Neutrophil (primary cell): ENCODE data around the gene E4F1.

Experiments used
- H3K27ac ChIP-seq: fragments of 200-600 bp; sonication (generic); 2 replicates; pipeline ENCODE4 v1.5.1; 2016; ENCODE audit warnings: mild to moderate bottlenecking, moderate library complexity
- H3K27me3 ChIP-seq: fragments of 200-600 bp; sonication (generic); 2 replicates; pipeline ENCODE4 v1.6.0; 2016; ENCODE audit warnings: mild to moderate bottlenecking
- H3K36me3 ChIP-seq: fragments of 200-600 bp; sonication (generic); 2 replicates; pipeline ENCODE4 v1.5.1; 2017
- H3K4me1 ChIP-seq, 2 experiments: fragments of 200-600 bp in 1 of 2; sonication (generic) in 1 of 2; 1 replicate in 1 of 2; 2 replicates in 1 of 2; pipeline versions ENCODE4 v1.5.1 to v1.6.1; 2013 to 2016; ENCODE audit warnings: low read depth in 1 of 2, low read length in 1 of 2, mild to moderate bottlenecking in 1 of 2, moderate library complexity in 1 of 2; ENCODE audit not compliant: control insufficient read depth in 1 of 2, insufficient read depth in 1 of 2
- H3K4me3 ChIP-seq, 2 experiments: fragments of 200-600 bp in 1 of 2; sonication (generic) in 1 of 2; 1 replicate in 1 of 2; 2 replicates in 1 of 2; pipeline ENCODE4 v1.5.1; 2013 to 2016; ENCODE audit warnings: low read depth in 1 of 2, low read length in 1 of 2, mild to moderate bottlenecking in 1 of 2, moderate library complexity in 1 of 2
- H3K9me3 ChIP-seq: fragments of 200-600 bp; sonication (generic); 2 replicates; pipeline ENCODE4 v1.5.1; 2016
- TF ChIP-seq, protein P1 (sequence below): fragments of 200-600 bp; sonication (generic); IDR thresholded peaks from 2 replicates; pipeline ENCODE4 v1.5.1; 2016; ENCODE audit warnings: antibody characterized with exemption

E4F1 gene

DNA sequence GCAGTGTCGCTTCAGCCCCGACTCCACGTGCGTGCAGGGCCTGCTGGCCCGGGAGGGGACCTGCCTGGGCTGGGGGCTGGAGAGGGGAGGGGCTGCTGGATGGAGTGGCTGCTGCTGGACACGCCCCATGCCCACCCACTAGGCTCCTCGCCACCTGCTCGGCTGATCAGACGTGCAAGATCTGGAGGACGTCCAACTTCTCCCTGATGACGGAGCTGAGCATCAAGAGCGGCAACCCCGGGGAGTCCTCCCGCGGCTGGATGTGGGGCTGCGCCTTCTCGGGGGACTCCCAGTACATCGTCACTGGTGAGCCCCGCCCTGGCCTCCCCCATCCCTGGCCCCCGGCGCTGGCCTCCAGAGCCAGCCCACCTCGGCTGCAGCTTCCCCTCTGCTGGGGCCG lies 15.1 kb upstream of the E4F1 start:
- H3K4me1 ChIP-seq = peaks cover 45 to 46% of the 10 kb centered on the region in 2 experiments

DNA sequence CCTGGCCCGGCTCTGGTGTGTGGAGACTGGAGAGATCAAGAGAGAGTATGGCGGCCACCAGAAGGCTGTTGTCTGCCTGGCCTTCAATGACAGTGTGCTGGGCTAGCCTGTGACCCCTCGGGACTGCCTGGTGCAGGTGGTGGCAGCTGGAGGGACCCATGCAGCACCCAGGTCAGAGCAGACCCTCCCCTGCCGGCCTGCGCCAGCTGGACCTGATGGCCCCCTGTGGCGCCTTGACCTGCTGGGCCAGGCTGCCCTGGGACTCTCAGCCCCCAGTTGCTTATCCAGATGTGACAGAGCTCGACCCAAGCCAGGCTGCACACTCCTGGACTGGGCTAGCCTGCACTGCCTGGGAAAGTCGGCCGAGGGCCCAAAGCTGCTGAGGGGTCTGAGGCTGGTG lies 14.6 kb upstream of the E4F1 start:
- TF ChIP-seq, protein P1, sequence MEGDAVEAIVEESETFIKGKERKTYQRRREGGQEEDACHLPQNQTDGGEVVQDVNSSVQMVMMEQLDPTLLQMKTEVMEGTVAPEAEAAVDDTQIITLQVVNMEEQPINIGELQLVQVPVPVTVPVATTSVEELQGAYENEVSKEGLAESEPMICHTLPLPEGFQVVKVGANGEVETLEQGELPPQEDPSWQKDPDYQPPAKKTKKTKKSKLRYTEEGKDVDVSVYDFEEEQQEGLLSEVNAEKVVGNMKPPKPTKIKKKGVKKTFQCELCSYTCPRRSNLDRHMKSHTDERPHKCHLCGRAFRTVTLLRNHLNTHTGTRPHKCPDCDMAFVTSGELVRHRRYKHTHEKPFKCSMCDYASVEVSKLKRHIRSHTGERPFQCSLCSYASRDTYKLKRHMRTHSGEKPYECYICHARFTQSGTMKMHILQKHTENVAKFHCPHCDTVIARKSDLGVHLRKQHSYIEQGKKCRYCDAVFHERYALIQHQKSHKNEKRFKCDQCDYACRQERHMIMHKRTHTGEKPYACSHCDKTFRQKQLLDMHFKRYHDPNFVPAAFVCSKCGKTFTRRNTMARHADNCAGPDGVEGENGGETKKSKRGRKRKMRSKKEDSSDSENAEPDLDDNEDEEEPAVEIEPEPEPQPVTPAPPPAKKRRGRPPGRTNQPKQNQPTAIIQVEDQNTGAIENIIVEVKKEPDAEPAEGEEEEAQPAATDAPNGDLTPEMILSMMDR = no peak
- Histone ChIP-seq H3K36me3 (peaks cover 24% of the 10 kb centered on the region), H3K9me3 (no peaks in the 10 kb centered on the region), H3K4me3 (no peak overlapping the region), H3K27ac (no peak overlapping the region), H3K27me3 (no peaks in the 10 kb centered on the region), H3K4me1 (peaks cover 49 to 51% of the 10 kb centered on the region in 2 experiments)

More for the DNA sequence above, 15.1 kb upstream of the E4F1 start:
- no peaks in the 10 kb centered on the region for H3K9me3 ChIP-seq
- no peaks in the 10 kb centered on the region for H3K27me3 ChIP-seq
- peaks cover 24% of the 10 kb centered on the region for H3K36me3 ChIP-seq
- H3K4me3 ChIP-seq = no peak overlapping the region
- TF ChIP-seq, protein P1 = no peak
- H3K27ac ChIP-seq = no peak overlapping the region

DNA sequence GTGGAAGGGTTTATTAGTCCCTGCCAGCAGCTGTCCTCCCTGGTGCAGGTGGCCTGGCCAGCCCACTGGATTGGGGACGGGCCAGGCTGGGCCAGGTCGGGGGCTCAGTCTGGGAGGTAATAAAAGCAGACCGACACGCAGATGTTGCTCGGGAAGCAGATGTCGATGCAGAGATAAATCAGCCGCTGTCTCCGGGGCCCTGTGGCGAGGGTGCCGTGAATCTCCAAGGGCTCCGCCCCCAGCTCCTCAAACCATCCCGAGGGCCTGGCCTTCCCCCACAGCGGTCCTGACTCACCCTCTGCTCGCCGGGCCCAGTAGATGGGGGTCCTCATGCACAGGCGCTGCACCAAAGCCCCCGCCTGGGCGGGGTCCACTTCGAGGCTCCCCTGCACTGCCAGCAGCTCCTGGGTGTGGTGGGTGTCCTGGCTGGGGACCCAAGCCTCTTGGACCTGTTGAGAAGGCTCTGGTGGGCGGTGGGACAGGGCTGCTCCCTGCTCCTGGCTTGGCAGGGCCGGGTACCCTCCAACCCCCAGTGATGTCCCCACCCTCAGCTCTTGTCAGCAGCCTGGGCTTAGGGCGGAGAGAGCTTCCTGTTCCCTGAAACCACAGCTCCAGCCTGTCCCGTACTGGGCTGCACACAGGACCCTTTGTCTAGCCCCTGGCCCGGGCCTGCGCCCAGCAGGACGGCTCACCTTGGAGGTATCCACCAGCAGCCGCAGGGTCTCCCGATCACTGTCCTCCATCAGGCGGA lies 14.0 kb upstream of the E4F1 start:
- Histone ChIP-seq H3K36me3 (peaks cover 24% of the 10 kb centered on the region), H3K4me3 (no peak overlapping the region), H3K9me3 (no peaks in the 10 kb centered on the region), H3K27ac (no peak overlapping the region), H3K4me1 (peaks cover 54 to 55% of the 10 kb centered on the region in 2 experiments), H3K27me3 (no peaks in the 10 kb centered on the region)
- TF ChIP-seq, protein P1 = no peak

DNA sequence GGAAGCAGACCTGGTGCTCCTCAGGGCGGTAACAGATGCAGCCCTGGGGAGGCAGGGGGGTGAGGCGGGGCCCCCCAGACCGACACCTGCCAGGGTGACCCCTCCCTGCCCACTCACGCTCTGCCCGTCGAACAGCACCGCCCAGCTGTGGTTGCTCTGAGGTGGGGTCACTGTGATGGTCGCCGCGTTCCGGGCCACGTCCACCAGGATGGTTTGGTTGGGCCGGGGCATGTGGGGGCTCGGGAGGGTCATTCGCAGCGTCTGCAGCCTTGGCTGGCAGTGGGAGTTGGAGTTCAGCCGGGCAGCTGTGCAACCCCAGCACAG lies 13.4 kb upstream of the E4F1 start:
- H3K9me3 ChIP-seq = no peaks in the 10 kb centered on the region
- TF ChIP-seq, protein P1 = no peak
- peaks cover 49 to 50% of the 10 kb centered on the region in 2 experiments for H3K4me1 ChIP-seq
- H3K27me3 ChIP-seq = no peaks in the 10 kb centered on the region
- H3K36me3 ChIP-seq = peaks cover 24% of the 10 kb centered on the region
- H3K27ac ChIP-seq = no peak overlapping the region
- H3K4me3 ChIP-seq = no peak overlapping the region

DNA sequence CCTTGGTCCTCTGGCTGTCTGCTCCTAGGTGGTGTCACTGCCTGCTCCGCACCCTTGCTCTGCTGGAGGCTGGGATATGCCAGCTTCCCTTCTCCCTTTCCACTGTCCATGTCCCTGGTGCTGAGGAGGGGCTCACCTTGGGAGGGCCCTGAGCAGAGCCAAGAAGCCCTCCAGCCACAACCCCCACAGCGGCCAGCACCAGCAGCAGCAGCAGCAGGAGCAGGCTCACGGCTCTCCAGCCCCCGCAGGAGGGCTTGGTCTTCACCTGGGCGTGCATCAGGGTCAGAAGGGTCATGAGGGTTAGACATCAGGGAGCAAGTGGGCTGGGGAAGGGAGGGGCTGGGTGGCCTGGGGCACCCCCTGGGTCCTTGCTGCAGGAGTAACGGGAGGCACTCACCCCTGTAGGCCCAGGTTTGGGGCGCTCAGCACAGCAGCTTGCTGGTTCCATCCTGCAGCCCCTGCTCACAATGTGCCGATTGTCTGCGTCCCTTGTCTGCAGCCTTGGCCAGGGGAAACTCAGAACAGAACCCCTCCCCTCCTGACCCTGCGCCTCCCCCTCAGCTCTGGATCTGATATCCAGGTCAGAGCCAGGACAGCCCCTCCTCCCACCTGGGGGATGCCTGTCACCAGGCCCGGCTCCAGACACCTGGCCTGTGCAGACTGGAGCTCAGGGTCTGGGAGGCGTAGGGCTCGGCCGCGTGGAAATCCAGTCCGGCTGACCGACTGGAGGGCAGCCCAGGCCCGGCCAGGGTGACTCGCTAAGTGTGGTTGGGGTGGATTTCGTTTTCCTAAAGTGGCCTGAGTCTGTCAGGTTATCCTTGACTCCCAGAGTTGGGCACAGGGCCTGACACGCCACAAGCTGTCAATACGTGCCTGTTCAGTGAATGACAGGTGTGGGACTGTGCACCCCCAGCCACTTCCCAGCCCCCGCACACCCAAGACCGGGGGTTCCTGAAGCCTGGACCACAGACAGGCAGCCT lies 12.7 kb upstream of the E4F1 start, which contains the start of gene BRICD5:
BRICD5 (minus strand) TSS at position 478 of the 980 bp plus-strand sequence; CDS start at position 448, 30 bp downstream.
- no peak within 1 kb of the TSS for H3K4me3 ChIP-seq
- H3K27ac ChIP-seq = peak within 1 kb of the TSS; percentile 82
- peaks cover 24% of the 10 kb centered on the region for H3K36me3 ChIP-seq
- H3K27me3 ChIP-seq = no peaks in the 10 kb centered on the region
- no peaks in the 10 kb centered on the region for H3K9me3 ChIP-seq
- TF ChIP-seq, protein P1 = no peak
- peaks cover 52% of the 10 kb centered on the region in 2 experiments for H3K4me1 ChIP-seq
